Urothelium cell line (cell line): ENCODE data around the gene CDKN2D.
A peak's percentile ranks its signal among the peaks of the same experiment; 100 is the strongest.
"Not testable (repeated sequence)": the region's sequence is repeated elsewhere in the genome, so short reads cannot be mapped to it uniquely, and the experiment has no call there.

Experiments used
- DNase-seq: peaks from one replicate; pipeline ENCODE4 v3.0.0; 2011; ENCODE audit warnings: low spot score, mixed read lengths
- FAIRE-seq: peaks from 2 replicates; lab custom pipeline; 2011; peaks lifted over from hg19 to GRCh38; lab: Jason Lieb, UNC

The CDKN2D gene

DNA sequence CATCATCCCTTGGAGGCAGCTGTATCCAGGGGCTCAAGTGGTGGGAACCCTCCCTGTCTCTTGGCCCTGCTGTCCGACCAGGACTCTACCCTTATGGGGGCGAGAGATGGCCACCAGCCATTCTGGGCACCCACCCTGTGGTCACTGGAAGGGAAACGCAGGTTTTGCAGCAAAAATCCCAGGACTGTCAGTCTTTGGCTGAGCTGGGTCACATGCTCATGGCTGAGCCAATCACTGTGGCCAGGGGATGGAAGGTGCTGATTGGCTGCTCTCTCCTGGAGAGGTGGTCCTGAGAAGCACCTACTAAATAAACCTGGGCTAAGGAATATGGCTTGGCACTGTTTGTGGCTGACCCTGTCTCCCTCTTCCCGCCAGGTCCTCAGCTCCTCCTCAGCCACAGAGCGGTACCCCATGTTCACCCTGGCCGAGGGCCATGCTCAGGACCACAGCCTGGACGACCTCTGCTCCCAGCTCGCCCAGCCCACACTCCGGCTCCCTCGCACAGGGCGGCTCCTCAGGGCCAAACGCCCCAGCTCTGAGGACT, 16.2 kb downstream of the CDKN2D start:
- DNase-seq: no peak
- FAIRE-seq: no peak

DNA sequence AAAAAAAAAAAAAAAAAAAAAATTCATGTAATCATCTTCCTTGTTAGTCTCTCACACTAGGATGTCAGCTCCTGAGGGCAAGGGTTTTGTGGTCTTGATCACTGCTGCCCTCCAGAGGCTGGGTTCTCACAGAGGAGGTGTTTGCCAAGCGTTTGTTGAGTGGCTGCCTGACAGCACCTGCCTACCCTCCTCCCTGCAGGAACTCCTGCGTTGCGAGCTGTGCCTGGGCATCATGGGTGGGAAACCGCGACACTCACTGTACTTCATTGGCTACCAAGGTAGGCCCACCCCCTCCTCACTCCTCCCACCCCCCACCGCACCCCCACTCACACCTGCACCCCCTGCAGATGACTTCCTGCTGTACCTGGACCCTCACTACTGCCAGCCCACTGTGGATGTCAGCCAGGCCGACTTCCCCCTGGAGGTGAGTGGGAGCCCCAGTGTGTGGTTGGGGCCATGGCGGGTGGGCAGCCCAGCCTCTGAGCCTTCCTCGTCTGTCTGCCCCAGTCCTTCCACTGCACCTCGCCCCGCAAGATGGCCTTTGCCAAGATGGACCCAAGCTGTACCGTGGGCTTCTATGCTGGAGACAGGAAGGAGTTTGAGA, 17.0 kb downstream of the CDKN2D start:
- FAIRE-seq: no peak
- DNase-seq: no peak

DNA sequence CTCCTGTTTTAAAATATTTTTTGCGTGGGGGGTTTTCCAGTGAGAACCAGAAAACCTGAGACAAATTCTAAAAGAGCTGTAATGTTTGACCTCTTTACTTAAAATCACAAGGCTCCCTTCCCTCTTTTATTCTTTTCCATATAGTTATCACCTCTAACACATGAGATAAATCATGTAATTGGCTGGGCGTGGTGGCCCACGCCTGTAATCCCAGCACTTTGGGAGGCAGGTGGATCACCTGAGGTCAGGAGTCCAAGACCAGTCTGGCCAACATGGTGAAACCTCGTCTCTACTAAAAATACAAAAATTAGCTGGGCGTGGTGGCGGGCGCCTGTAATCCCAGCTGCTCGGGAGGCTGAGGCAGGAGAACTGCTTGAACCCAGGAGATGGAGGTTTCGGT, 17.8 kb downstream of the CDKN2D start:
- DNase-seq, FAIRE-seq: not testable (repeated sequence)

DNA sequence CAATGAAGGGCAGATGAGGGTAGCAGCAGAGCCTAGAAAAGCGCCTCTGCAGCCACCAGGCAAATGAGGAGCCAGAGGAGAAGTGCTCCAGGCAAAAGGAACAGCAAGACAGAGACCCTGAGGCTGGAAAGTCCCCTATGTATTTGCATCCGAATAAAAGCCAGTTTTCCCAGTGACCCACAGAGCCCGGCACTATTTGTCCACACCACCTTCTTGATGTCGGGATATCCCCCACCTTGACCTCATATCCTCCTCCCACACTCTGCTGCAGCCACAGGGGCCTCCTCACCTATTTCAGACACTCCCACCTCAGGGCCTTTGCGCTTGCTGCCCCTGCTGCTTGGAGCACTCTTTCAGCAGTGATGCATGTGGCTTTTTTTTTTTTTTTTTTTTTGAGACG, 18.4 kb downstream of the CDKN2D start:
- no peak for FAIRE-seq
- DNase-seq: no peak

DNA sequence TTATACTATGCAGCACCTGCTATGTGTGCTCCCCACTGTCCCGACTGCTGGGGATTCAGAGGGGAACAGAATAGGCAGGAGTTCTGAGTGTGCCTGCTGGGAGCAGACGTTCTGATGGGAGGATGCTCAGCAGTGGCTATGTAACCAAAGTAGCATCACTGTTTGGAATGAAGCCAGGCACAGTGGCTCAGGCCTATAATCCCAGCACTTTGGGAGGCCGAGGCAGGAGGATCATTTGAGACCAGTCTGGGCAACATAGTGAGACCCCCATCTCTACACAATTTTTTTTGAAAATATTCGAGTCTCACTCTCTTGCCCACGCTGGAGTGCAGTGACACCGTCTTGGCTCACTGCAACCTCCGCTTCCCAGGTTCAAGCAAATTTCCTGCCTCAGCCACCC, 19.0 kb downstream of the CDKN2D start:
- DNase-seq: no peak
- FAIRE-seq: no peak

DNA sequence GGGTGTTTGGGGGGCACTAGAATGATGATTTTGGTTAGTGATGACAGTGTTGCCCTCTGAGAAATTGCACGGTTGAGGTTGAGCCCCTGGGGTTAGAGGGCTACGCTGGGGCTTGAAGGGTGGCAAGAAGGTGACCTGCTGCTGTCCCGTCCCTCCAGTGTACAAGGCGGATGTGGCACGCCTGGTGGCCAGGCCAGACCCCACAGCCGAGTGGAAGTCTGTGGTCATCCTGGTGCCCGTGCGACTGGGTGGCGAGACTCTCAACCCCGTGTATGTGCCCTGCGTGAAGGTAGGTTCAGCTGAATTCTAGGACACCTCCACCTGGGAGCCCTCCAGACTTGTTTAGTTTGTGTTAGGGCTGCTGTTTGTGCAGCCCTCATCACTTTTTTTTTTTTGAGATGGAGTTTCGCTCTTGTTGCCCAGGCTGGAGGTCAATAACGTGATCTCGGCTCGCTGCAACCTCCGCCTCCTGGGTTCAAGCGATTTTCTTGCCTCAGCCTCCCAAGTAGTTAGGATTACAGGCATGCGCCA, 20.0 kb downstream of the CDKN2D start:
- FAIRE-seq: no peak
- DNase-seq: no peak

DNA sequence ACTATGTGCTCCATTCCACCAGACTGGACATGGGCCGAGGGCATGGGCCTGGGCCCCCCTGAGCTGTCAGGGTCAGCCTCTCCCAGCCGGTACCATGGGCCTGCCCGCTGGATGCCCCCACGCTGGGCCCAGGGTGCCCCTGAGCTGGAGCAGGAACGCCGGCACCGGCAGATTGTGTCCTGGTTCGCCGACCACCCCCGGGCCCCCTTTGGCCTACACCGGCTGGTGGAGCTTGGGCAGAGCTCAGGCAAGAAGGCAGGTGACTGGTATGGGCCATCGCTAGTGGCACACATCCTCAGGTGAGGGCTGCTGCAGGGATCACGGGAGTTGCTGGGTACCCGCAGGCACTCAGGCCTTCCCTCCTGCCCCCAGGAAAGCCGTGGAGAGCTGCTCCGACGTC, 22.0 kb downstream of the CDKN2D start:
- DNase-seq (no peak), FAIRE-seq (no peak)

DNA sequence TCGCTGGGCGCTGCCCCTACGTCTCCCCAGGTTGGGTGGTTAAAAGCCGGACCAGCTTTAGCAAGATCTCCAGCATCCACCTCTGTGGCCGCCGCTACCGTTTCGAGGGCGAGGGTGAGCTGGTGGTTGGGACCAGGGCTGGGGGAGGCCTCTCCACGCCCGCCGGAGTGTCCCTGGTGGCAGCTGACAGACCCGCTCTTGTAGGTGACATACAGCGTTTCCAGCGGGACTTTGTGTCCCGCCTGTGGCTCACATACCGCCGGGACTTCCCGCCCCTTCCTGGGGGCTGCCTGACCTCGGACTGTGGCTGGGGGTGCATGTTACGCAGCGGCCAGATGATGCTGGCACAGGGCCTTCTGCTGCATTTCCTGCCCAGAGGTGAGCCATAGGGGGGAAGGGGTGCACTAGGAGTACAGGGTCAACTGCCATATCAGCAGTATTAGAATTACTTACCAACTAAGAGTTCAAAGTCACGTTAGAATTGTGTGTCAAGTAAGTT, 24.0 kb downstream of the CDKN2D start:
- DNase-seq (no peak), FAIRE-seq (no peak)

DNA sequence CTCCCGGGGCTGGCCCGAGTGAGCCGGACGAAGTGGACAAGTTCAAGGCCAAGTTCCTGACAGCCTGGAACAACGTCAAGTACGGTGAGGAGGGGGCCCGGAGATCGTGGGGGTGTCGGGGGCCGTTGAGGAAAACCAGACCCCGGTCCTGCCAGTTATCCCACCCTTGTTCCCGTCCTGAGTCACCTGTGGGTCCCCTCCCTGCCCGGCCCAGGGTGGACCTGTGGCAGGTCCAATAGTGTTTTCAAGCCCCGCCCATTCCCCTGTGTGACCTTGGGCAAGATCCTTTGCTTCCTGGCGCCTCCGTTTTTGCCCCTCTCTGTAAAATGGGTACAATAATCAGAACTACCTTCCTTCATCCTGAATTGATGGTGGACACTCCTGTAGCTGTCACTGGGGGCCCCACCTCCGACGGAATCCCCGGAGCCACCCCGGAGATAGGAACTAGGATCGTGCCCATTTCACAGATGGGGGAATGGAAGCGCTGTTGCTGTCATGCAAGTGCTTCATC, 24.5 kb downstream of the CDKN2D start:
- no peak for FAIRE-seq
- DNase-seq: no peak

DNA sequence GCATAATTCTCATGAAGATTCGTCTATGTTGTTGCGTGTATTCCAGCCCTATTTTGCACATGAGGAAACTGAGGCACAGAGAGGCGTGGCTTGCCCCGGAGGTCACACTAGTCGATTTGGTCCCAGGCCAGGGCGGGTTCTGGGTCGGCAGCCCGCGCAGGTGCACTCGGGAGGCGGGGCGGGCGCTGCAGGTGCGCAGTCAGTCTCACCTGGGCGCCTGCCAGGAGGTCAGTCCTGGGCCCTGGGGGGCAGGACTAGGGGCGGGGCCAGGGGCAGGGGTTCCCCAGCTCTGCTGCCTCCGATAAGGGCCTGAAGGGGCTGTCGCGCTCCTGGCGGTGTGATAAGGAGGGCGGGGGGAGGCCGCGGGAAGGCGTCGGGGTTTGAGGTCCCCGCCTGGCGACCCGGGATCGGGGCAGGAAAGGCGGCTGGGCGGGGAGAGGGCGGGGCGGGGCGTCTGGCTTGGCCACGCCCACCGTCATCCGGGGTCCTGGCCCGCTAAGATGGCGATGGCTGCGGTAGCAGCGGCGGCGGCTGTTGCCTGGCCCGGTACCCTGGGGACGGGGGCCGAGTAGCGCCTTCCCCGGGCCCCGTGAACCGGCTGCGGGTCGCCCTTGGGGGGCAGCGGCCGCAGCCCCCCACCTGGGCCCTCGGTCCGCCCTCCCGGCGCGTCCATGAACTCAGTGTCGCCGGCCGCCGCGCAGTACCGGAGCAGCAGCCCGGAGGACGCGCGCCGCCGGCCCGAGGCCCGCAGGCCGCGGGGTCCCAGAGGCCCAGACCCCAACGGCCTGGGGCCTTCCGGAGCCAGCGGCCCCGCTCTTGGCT, 25.1 kb downstream of the CDKN2D start, which contains the start of gene ATG4D:
ATG4D (plus strand) TSS at position 485 of the 822 bp plus-strand sequence; CDS start at position 672, 187 bp downstream.
- FAIRE-seq (no peak), DNase-seq (peak; percentile 90)

DNA sequence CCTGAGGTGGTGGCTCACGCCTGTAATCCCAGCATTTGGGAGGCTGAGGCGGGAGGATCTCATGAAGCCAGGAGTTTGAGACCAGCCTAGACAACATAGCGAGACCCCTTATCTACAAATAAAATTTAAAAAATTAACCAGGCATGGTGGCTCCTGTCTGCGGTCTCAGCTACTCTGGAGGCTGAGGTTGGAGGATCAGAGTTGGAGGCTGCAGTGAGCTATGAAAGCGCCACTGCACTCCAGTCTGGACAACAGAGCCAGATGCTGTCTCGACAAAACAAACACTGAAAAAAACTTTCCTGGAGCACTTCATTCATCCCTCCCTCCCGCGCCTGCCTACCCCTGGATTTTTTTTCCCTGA, 25.7 kb downstream of the CDKN2D start:
- DNase-seq (no peak), FAIRE-seq (no peak)

DNA sequence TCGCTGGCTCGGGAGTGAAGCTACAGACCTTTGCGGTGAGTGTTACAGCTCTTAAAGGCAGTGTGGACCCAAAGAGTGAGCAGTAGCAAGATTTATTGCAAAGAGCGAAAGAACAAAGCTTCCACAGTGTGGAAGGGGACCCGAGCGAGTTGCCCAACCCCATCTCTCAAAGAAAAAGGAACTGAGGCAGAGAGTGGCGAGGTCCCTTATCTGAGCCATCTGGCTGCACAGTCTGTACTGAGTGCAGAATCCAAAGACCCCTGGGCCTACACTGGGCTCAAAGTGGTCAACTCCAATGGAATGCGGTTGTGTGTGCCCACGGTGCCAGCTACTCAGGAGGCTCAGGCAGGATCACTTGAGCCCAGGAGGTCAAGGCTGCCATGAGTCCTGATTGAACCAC, 29.8 kb downstream of the CDKN2D start:
- DNase-seq, FAIRE-seq: not testable (repeated sequence)

DNA sequence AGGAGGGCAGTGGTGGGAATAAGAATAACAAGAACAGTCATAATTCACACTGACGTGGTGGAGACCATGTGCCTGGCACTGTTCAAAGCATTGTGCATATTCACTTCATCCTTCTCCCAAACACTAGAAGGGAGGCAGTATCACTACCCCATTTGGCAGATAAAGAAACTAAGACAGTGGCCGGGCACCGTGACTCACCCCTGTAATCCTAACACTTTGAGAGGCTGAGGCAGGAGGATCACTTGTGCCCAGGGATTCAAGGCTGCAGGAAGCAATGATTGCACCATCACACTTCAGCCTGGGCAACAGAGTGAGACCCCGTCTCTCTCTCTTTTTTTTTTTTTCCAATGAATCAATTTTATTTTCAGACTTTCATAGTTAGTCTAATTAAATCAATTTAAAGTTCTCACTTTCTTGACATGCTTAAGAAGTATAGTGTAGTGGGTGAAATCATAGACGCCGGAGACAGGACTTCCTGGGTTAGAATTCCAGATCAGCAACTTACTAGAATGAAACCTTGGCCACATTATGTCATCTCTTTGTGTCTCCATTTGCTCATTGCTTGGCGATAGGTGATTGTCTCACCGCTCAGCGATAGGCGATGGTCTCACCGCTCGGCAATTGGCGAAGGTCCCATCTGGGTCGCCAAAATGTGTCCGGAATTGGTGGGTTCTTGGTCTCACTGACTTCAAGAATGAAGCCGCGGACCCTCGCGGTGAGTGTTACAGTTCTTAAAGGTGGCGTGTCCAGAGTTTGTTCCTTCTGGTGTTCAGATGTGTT, 30.4 kb downstream of the CDKN2D start:
- FAIRE-seq: no peak
- no peak for DNase-seq

DNA sequence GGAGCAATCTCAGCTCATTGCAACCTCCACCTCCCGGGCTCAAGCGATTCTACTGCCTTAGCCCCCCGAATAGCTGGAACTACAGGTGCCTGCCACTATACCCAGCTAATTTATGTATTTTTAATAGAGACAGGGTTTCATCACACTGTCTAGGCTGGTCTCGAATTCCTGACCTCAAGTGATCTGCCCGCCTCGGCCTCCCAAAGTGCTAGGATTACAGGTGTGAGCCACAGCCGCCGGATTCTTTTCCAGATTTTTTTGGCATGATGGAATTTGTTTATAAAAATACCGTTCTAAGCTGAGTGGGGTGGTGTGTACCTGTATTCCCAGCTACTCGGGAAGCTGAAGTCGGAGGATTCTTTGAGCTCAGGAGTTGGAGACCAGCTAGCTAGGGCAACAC, 31.1 kb downstream of the CDKN2D start:
- DNase-seq (no peak), FAIRE-seq (no peak)

DNA sequence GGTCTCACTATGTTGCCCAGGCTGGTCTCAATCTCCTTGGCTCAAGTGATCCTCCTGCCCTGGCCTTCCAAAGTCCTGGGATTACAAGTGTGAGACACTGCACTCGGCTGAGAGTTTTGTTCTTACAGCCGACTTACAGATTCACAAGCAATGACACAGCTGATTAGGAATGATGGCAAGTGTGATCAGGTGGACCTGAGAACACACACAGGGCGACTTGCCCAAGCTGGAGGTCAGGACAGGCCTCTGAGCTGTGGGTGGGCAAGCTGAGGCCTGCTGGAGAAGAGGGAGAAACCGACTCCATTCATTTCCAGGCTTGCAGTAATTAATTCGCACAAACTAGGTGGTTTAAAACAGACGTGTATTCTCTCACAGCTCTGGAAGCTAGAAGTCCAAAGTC, 33.2 kb downstream of the CDKN2D start:
- DNase-seq (no peak), FAIRE-seq (no peak)

DNA sequence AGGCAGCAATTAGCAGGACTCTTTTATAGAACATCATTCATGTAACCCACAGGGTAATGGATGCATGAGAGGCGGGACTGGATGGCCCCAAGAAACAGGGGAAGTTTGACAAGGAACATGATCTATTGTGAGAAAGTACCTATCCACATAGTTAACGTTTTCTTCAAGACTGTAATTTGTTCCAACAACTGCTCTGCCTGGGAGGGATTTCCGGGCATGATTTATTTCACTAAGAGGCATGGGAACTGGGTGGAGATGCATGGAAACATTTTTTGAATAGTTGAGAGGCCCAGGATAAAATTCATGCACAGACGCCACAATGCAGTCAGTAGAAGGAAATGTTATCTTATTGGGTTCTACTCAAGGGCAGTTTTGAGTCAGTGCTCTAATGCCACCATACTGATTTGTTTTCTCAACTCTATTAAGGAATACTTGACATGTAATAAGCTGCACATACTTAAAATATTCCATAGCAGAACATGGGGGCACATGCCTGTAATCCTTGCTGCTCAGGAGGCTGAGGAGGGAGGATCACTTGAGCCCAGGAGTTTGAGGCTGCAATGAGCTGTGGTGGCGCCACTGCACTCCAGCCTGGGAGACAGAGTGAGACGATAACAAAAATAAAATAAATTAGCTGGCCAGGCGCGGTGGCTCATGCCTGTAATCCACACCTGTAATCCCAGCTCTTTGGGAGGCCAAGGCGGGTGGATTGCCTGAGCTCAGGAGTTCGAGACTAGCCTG, 35.0 kb downstream of the CDKN2D start:
- DNase-seq (no peak), FAIRE-seq (no peak)

DNA sequence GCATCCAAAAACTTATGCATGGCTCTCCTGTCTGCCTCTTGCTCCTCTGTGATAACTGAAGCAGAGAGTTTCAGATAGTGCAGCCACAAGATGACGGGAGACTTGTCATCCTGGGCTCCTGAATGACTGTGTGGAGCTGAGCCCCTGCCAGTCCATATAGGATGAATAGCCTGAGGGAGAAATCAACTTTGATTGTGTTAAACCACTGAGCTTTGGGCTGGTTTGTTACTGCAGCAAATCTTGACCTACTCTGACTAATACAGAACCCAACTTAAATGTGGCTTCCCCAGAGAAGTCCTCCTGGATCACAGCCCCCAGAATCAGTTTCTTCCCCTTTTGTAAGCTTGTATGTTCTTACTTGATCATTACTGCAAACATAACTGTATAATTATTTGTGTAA, 36.3 kb downstream of the CDKN2D start:
- FAIRE-seq (no peak), DNase-seq (no peak)

DNA sequence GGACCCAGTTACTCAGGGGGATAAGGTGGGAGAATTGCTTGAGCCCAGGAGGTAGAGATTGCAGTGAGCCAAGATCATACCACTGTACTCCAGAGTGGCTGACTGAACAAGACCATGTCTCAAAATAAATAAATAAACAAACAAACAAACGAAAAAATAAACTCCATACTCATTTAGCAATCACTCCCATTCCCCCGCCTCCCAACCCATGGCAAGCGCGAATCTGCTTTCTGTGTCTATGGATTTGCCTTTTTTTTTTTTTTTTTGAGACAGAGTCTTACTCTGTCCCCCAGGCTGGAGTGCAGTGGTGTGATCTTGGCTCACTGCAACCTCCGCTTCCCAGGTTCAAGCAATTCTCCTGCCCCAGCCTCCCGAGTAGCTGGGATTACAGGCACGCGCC, 41.9 kb downstream of the CDKN2D start:
- FAIRE-seq, DNase-seq: not testable (repeated sequence)

DNA sequence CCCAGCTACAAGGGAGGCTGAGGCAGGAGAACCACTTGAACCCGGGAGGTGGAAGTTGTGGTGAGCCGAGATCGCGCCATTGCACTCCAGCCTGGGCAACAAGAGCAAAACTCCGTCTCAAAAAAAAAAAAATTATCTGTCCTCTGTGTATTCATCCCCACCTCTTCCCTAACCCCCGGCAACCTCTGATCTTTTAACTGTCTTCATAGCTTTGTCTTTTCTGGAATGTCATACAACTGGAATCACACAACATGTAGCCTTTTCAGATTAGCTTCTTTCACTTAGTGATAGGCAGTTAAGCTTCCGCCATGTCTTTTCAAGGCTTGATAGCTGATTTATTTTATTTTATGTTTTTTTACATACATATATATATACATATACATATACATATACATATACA, 43.1 kb downstream of the CDKN2D start:
- FAIRE-seq (no peak), DNase-seq (no peak)

DNA sequence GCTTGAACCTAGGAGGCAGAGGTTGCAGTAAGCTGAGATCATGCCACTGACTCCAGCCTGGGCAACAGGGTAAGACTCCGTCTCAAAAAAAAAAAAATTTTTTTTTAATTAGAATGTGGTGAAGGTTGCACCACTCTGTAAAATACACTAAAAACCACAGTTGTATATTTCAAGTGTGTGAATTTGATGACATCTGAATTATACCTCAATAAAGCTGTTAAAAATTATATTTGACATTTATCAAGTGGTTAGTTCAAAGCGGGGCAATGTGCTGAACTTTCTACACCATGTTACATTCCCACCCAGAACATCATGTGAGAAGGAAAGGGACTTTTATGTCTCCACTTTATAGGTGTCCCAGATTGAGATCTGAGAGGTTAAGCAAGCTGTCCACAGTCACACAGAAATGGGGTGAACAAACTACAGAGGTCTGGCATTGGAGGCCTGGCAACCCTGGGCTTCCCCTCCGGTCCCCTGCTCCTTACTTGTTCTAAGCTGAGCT, 45.6 kb downstream of the CDKN2D start:
- no peak for DNase-seq
- no peak for FAIRE-seq
